Natural killer cell (primary cell): ENCODE measurements around the gene NDRG4. TPM values are rescaled to one million over a fixed set of nuclear protein-coding genes. Genes with fewer than 3 reads are reported as not detected.
A peak's percentile ranks its signal among the peaks of the same experiment; 100 is the strongest.

ENCODE experiments used
- ATAC-seq, 3 donors: fragments of 150-1000 bp in 2 of 3; fragments of 200-7000 bp in 1 of 3; cut with Tn5 transposase; 1 replicate in 1 of 3; 2 replicates in 2 of 3; pipeline ENCODE4 v1.10.0; 2021; ENCODE audit warnings: mild to moderate bottlenecking in 2 of 3, moderate library complexity in 2 of 3
- DNase-seq, 2 donors: peaks; one replicate each; pipeline versions ENCODE4 v3.0.0 to v3.0.0-alpha.2; 2013 to 2021; ENCODE audit warnings: mixed read lengths in 1 of 2
- H3K27ac ChIP-seq: one replicate; pipeline ENCODE4 v1.5.1; 2013; ENCODE audit warnings: mild to moderate bottlenecking, low read length
- H3K27me3 ChIP-seq: one replicate; pipeline ENCODE4 v1.6.1; 2013; ENCODE audit warnings: low read length; ENCODE audit not compliant: control insufficient read depth, insufficient read depth
- H3K36me3 ChIP-seq: one replicate; pipeline ENCODE4 v1.6.1; 2013; ENCODE audit warnings: low read length; ENCODE audit not compliant: control insufficient read depth, insufficient read depth
- H3K4me1 ChIP-seq: one replicate; pipeline ENCODE4 v1.6.1; 2013; ENCODE audit warnings: low read length; ENCODE audit not compliant: control insufficient read depth, insufficient read depth
- H3K4me3 ChIP-seq: one replicate; pipeline ENCODE4 v1.5.1; 2013; ENCODE audit warnings: low read length
- H3K9me3 ChIP-seq: one replicate; pipeline ENCODE4 v1.6.1; 2013; ENCODE audit warnings: low read length; ENCODE audit not compliant: control insufficient read depth, insufficient read depth
- H3K27ac Mint-ChIP-seq, 2 donors: one replicate each; pipeline ENCODE4 v1.8.0; 2022; ENCODE audit warnings: mild to moderate bottlenecking in 2 of 2, mixed read lengths in 2 of 2, moderate library complexity in 1 of 2
- H3K27me3 Mint-ChIP-seq, 2 donors: one replicate each; pipeline ENCODE4 v1.8.0; 2022; ENCODE audit warnings: low read depth in 2 of 2, mixed read lengths in 2 of 2
- H3K36me3 Mint-ChIP-seq: one replicate; pipeline ENCODE4 v1.8.0; 2022; ENCODE audit warnings: mixed read lengths
- H3K4me1 Mint-ChIP-seq, 2 donors: one replicate each; pipeline ENCODE4 v1.8.0; 2022; ENCODE audit warnings: mixed read lengths in 2 of 2
- H3K4me3 Mint-ChIP-seq: one replicate; pipeline ENCODE4 v1.8.0; 2022; ENCODE audit warnings: mild to moderate bottlenecking, moderate library complexity, mixed read lengths
- H3K9me3 Mint-ChIP-seq, 2 donors: one replicate each; pipeline ENCODE4 v1.8.0; 2022; ENCODE audit warnings: mixed read lengths in 2 of 2
- CTCF ChIP-seq: fragments of 200-600 bp; IDR thresholded peaks from one replicate; pipeline ENCODE4 v1.8.0; 2022; ENCODE audit warnings: antibody characterized with exemption
- WGBS: methylation state at CpG from one replicate; pipeline ENCODE4 v1.1.7; 2013; ENCODE audit warnings: missing lambda C conversion rate; ENCODE audit not compliant: insufficient coverage; 5-methylcytosine and 5-hydroxymethylcytosine counted together
- intact Hi-C: fragments of 100-400 bp; cut with micrococcal nuclease; formaldehyde crosslinking; loops from one replicate; pipeline ENCODE4 v1.14.2; 2022
- total RNA-seq, 4 donors: library from RNA; stranded (reverse); fragments of 120-200 nt in 1 of 4; gene quantifications; one replicate each; pipeline versions ENCODE4 v1.2.3 to v1.2.4, GENCODE V29; 2013 to 2022

The NDRG4 gene
- total RNA-seq, 3 donors from 2014 or later (not counting 1 experiment from before 2014, with no cell fraction given): not detected

- Mint-ChIP-seq H3K36me3 (peaks cover 40% of the 10 kb centered on the region), H3K4me1 (peaks cover 11 to 17% of the 10 kb centered on the region in 2 donors), H3K9me3 (no peaks in the 10 kb centered on the region), H3K27me3 (no peaks in the 10 kb centered on the region), H3K4me3 (no peak overlapping the region), H3K27ac (no peak overlapping the region)
- 99% methylated on average over 13 of the region's 14 CpGs for WGBS
- Histone ChIP-seq H3K27ac (no peak overlapping the region), H3K36me3 (peaks cover 94% of the 10 kb centered on the region), H3K4me3 (no peak overlapping the region), H3K9me3 (no peaks in the 10 kb centered on the region), H3K27me3 (no peaks in the 10 kb centered on the region), H3K4me1 (no peaks in the 10 kb centered on the region)
- intact Hi-C loops: no loop called here
- ATAC-seq (no peak), DNase-seq (no peak)
- TF ChIP-seq CTCF: no peak
Observed at GRCh38 chr16:58533751-58534470, 34.0 kb downstream of the NDRG4 start.

GRCh38 chr16:58535100-58535499, 35.2 kb downstream of the NDRG4 start:
- H3K27me3 ChIP-seq: no peaks in the 10 kb centered on the region
- peak overlapping the region in 1 of 2 donors; percentile 56 for H3K27ac Mint-ChIP-seq
- no peak overlapping the region for H3K27ac ChIP-seq
- no peaks in the 10 kb centered on the region for H3K4me1 ChIP-seq
- H3K4me3 Mint-ChIP-seq: no peak overlapping the region
- H3K4me3 ChIP-seq: no peak overlapping the region
- ATAC-seq (no peak), DNase-seq (no peak)
- H3K27me3 Mint-ChIP-seq: no peaks in the 10 kb centered on the region
- no peaks in the 10 kb centered on the region for H3K9me3 Mint-ChIP-seq
- H3K36me3 ChIP-seq: peaks cover 95% of the 10 kb centered on the region
- intact Hi-C loops: no loop called here
- WGBS: 92% methylated on average over 2 of the region's 3 CpGs
- TF ChIP-seq CTCF: no peak
- peaks cover 52% of the 10 kb centered on the region for H3K36me3 Mint-ChIP-seq
- peaks cover 17 to 20% of the 10 kb centered on the region in 2 donors for H3K4me1 Mint-ChIP-seq
- H3K9me3 ChIP-seq: no peaks in the 10 kb centered on the region

GRCh38 chr16:58536278-58536677, 36.3 kb downstream of the NDRG4 start:
- no peaks in the 10 kb centered on the region for H3K9me3 Mint-ChIP-seq
- H3K36me3 Mint-ChIP-seq: peaks cover 52% of the 10 kb centered on the region
- WGBS: 99% methylated on average over 4 of the region's 5 CpGs
- Histone ChIP-seq H3K4me3 (no peak overlapping the region), H3K27me3 (no peaks in the 10 kb centered on the region), H3K27ac (no peak overlapping the region), H3K36me3 (peaks cover 93% of the 10 kb centered on the region), H3K9me3 (no peaks in the 10 kb centered on the region), H3K4me1 (no peaks in the 10 kb centered on the region)
- peaks cover 17 to 24% of the 10 kb centered on the region in 2 donors for H3K4me1 Mint-ChIP-seq
- H3K4me3 Mint-ChIP-seq: no peak overlapping the region
- H3K27me3 Mint-ChIP-seq: no peaks in the 10 kb centered on the region
- TF ChIP-seq CTCF: no peak
- ATAC-seq (no peak), DNase-seq (no peak)
- H3K27ac Mint-ChIP-seq: no peak overlapping the region
- intact Hi-C loops: no loop called here
